ENCODE data around the gene EIF3F. TPM values are rescaled to one million over a fixed set of nuclear protein-coding genes. Genes with fewer than 3 reads are reported as not detected.

The EIF3F gene
- total and polyA plus RNA-seq, 2 of the 13 experiments (the other 11 are each of a cell fraction or from before 2014, with no cell fraction given): 109 to 191 TPM

DNA sequence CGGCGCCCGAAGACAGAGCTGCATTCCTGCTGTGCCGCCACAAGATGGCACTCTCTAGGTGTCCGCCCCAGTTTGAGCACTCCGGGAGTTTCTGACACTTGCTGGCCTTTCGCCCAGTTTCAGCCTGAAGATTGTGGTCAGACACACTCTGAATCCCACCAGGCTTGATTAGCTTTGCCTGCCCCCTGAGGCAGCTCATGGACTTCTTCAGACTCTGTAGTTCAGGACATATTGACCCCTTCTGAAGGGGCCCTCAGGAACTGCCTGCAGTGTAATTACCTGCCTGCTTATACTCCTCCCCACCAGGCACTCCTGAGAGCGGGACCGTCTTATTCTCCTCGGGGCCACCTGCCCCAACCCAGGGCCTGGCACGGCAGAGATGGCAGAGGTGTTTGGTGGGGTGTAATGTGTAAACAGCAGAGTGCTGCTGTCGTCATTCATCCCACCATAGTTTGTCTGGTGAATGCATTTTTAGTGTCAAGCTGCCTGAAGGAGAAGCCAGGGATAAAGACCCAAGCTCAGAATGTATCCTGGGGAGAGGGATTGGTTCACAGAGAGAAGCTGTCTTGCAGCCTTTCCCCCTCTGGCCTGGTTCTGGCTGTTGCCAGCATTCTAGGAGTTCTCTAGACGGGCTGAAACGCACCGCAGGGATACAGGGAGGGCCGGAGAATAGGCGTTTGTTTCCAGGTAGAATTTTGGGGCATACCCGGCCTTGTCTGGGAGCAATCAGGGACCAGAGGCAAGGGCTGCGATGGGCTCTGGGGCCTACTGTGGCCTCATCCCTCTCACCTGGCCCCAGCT is 46.4 kb downstream of the EIF3F start:
- WGBS (ENCODE audit: low lambda C conversion rate): 11% methylated on average over 7 of the region's 19 CpGs
- FAIRE-seq: peak; percentile 36
- no peak overlapping the region for H2AFZ ChIP-seq (ENCODE audit: low read length)
- no peak overlapping the region for H3K9ac ChIP-seq (ENCODE audit: insufficient read depth, low read depth, low read length)
- H3K9me3 ChIP-seq (ENCODE audit: low read length): no peaks in the 10 kb centered on the region
- intact Hi-C loops (cut with micrococcal nuclease; ENCODE audit: unreplicated experiment) (loop anchor here (1.0 kb wide), 3 partner anchors 37 to 66 kb away; no protein-coding TSS in a partner anchor), in situ Hi-C loops (cut with HindIII; ENCODE audit: extremely low pct_ligation_motif_present, low pct_unique_long_range_greater_than_20kb) (loop anchor here (5.0 kb wide), 1 partner anchor 64 kb away; no protein-coding TSS in a partner anchor)
- no peaks in the 10 kb centered on the region for H3K36me3 ChIP-seq (replicated peaks in 1 of 2; ENCODE audit: control insufficient read depth in 1 of 2, insufficient read depth in 2 of 2, low read length in 2 of 2)
- no peak overlapping the region for H3K4me3 ChIP-seq (replicated peaks in 1 of 3; ENCODE audit: insufficient read depth in 1 of 3, low read depth in 2 of 3, low read length in 3 of 3)
- H3K27me3 ChIP-seq (ENCODE audit: control insufficient read depth in 1 of 2, insufficient read depth in 2 of 2, low read length in 2 of 2): peaks cover 0 to 38% of the 10 kb centered on the region in 2 experiments; a peak in 4 of 5 replicates
- no peak overlapping the region for H3K27ac ChIP-seq (ENCODE audit: extremely low read length, insufficient read depth, low read length)
- no peaks in the 10 kb centered on the region for H3K79me2 ChIP-seq (ENCODE audit: insufficient read depth, low read length)
- peak; percentile 40 for DNase-seq (ENCODE audit: low spot score)
- H3K4me1 ChIP-seq (ENCODE audit: insufficient read depth, low read length): no peaks in the 10 kb centered on the region
- H3K4me2 ChIP-seq (ENCODE audit: low read depth, low read length): peak overlapping the region; percentile 10; the same call in 1 of the 2 replicates
- BruUV-seq (replicated peaks): no TSS peak
- peak; percentile 88 for ATAC-seq
- H4K20me1 ChIP-seq (ENCODE audit: insufficient read depth, low read length): no peaks in the 10 kb centered on the region
- CTCF ChIA-PET (ENCODE audit: low intra/inter-chr PET ratio, low total read pairs): interaction anchor here (0.7 to 1.9 kb wide), 6 partner anchors 27 to 66 kb away, joined by 3 to 25 read pairs (median 7); no protein-coding TSS in a partner anchor
- POLR2A ChIA-PET: no interaction called here
- TF ChIP-seq ZNF616 (CRISPR knock-in tag; IDR thresholded peaks at IDR 0.05; ENCODE audit: low read depth) (no peak), PPARG (CRISPR knock-in tag; conservative IDR thresholded peaks at IDR 0.05) (peak; percentile 89), NFRKB (IDR thresholded peaks at IDR 0.05) (no peak), ZNF598 (CRISPR knock-in tag; IDR thresholded peaks at IDR 0.05; ENCODE audit: borderline replicate concordance) (no peak), PTBP1 (IDR thresholded peaks at IDR 0.05; ENCODE audit: low read depth, low read length, poor library complexity, severe bottlenecking) (no peak), ZNF432 (CRISPR knock-in tag; IDR thresholded peaks at IDR 0.05; ENCODE audit: borderline replicate concordance) (no peak), MTF1 (CRISPR knock-in tag; IDR thresholded peaks at IDR 0.05) (no peak), ZNF501 (CRISPR knock-in tag; IDR thresholded peaks at IDR 0.05) (0 out of 2 replicates have a peak, but pooled peaks have one; percentile 22)
- TF ChIP-seq, protein P1, sequence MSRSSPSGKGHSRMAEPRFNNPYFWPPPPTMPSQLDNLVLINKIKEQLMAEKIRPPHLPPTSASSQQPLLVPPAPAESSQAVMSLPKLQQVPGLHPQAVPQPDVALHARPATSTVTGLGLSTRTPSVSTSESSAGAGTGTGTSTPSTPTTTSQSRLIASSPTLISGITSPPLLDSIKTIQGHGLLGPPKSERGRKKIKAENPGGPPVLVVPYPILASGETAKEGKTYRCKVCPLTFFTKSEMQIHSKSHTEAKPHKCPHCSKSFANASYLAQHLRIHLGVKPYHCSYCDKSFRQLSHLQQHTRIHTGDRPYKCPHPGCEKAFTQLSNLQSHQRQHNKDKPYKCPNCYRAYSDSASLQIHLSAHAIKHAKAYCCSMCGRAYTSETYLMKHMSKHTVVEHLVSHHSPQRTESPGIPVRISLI (CRISPR knock-in tag; IDR thresholded peaks at IDR 0.05; ENCODE audit: borderline replicate concordance): no peak
- TF ChIP-seq, protein P2, sequence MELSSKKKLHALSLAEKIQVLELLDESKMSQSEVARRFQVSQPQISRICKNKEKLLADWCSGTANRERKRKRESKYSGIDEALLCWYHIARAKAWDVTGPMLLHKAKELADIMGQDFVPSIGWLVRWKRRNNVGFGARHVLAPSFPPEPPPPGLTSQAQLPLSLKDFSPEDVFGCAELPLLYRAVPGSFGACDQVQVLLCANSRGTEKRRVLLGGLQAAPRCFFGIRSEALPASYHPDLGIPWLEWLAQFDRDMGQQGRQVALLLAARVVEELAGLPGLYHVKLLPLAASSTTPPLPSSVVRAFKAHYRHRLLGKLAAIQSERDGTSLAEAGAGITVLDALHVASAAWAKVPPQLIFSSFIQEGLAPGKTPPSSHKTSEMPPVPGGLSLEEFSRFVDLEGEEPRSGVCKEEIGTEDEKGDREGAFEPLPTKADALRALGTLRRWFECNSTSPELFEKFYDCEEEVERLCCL (CRISPR knock-in tag; IDR thresholded peaks at IDR 0.05; ENCODE audit: borderline replicate concordance): no peak
- TF ChIP-seq, protein P3, sequence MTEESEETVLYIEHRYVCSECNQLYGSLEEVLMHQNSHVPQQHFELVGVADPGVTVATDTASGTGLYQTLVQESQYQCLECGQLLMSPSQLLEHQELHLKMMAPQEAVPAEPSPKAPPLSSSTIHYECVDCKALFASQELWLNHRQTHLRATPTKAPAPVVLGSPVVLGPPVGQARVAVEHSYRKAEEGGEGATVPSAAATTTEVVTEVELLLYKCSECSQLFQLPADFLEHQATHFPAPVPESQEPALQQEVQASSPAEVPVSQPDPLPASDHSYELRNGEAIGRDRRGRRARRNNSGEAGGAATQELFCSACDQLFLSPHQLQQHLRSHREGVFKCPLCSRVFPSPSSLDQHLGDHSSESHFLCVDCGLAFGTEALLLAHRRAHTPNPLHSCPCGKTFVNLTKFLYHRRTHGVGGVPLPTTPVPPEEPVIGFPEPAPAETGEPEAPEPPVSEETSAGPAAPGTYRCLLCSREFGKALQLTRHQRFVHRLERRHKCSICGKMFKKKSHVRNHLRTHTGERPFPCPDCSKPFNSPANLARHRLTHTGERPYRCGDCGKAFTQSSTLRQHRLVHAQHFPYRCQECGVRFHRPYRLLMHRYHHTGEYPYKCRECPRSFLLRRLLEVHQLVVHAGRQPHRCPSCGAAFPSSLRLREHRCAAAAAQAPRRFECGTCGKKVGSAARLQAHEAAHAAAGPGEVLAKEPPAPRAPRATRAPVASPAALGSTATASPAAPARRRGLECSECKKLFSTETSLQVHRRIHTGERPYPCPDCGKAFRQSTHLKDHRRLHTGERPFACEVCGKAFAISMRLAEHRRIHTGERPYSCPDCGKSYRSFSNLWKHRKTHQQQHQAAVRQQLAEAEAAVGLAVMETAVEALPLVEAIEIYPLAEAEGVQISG (CRISPR knock-in tag; IDR thresholded peaks at IDR 0.05): peak; percentile 16; the same call in 1 of the 2 replicates
- TF ChIP-seq, protein P4, sequence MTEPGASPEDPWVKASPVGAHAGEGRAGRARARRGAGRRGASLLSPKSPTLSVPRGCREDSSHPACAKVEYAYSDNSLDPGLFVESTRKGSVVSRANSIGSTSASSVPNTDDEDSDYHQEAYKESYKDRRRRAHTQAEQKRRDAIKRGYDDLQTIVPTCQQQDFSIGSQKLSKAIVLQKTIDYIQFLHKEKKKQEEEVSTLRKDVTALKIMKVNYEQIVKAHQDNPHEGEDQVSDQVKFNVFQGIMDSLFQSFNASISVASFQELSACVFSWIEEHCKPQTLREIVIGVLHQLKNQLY (CRISPR knock-in tag; IDR thresholded peaks at IDR 0.05): no peak
- TF ChIP-seq, protein P5, sequence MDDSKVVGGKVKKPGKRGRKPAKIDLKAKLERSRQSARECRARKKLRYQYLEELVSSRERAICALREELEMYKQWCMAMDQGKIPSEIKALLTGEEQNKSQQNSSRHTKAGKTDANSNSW (CRISPR knock-in tag; IDR thresholded peaks at IDR 0.05; ENCODE audit: borderline replicate concordance): no peak

All from HepG2 (cell line).